ENCODE measurements around the gene MYH1. TPM values are rescaled to one million over a fixed set of nuclear protein-coding genes. Genes with fewer than 3 reads are reported as not detected.

Gene MYH1
- total and polyA plus RNA-seq, 2 of the 8 experiments (the other 6 are each of a cell fraction or from before 2014, with no cell fraction given): not detected

- WGBS, 2 experiments (ENCODE audit: extremely low coverage in 1 of 2, insufficient coverage in 1 of 2, insufficient read length in 1 of 2, insufficient replicate concordance in 2 of 2, low coverage in 1 of 2, low lambda C conversion rate in 2 of 2, missing lambda C conversion rate in 1 of 2): 97% methylated on average over 6 of the region's 6 CpGs; no CpG with 5 or more reads in 1 of the 2 experiments
- TF ChIP-seq SRF (IDR thresholded peaks at IDR 0.05; ENCODE audit: low read depth, low read length) (no peak), KDM4A (IDR thresholded peaks at IDR 0.05; ENCODE audit: low read depth, low read length, severe bottlenecking) (no peak), CREB1 (IDR thresholded peaks at IDR 0.05) (no peak)
Observed at GRCh38 chr17:10527419-10527818, 9.1 kb upstream of the MYH1 start.

More at GRCh38 chr17:10527419-10527818, 9.1 kb upstream of the MYH1 start:
- Histone ChIP-seq H3K9ac (replicated peaks in 1 of 4; ENCODE audit: extremely low read depth in 1 of 4, low read depth in 3 of 4, low read length in 3 of 4) (no peak overlapping the region), H3K4me1 (replicated peaks in 1 of 4; ENCODE audit: control insufficient read depth in 3 of 4, insufficient read depth in 4 of 4, low read length in 3 of 4) (no peaks in the 10 kb centered on the region), H3K4me2 (ENCODE audit: insufficient read depth in 1 of 2, low read depth in 2 of 2, low read length in 2 of 2) (no peak overlapping the region), H4K91ac (replicated peaks; ENCODE audit: insufficient read length, low read length) (no peak overlapping the region), H2BK120ac (replicated peaks; ENCODE audit: low read depth, low read length) (no peak overlapping the region), H4K5ac (ENCODE audit: insufficient read length, low read depth, low read length) (no peak overlapping the region), H2AK5ac (ENCODE audit: low read depth, low read length) (no peak overlapping the region), H3K23me2 (ENCODE audit: low read depth, low read length) (no peaks in the 10 kb centered on the region), H3K56ac (replicated peaks; ENCODE audit: insufficient read length, low read depth, low read length) (no peak overlapping the region), H3K14ac (ENCODE audit: insufficient read length) (no peak overlapping the region), H4K20me1 (replicated peaks in 1 of 2; ENCODE audit: control insufficient read depth in 1 of 2, insufficient read depth in 2 of 2, low read length in 2 of 2) (no peaks in the 10 kb centered on the region), H3K27ac (ENCODE audit: low read depth, low read length) (no peak overlapping the region), H3K4ac (replicated peaks; ENCODE audit: insufficient read length, low read depth, low read length) (no peak overlapping the region), H3K23ac (ENCODE audit: insufficient read length) (no peak overlapping the region), H3K79me1 (ENCODE audit: low read depth, low read length) (no peaks in the 10 kb centered on the region), H2BK20ac (ENCODE audit: low read length) (no peak overlapping the region), H3K79me2 (ENCODE audit: control insufficient read depth in 1 of 2, insufficient read depth in 2 of 2, low read length in 2 of 2) (no peaks in the 10 kb centered on the region), H2BK5ac (ENCODE audit: low read depth, low read length) (no peak overlapping the region), H3K18ac (ENCODE audit: extremely low read depth, low read length) (no peak overlapping the region), H3K36me3 (ENCODE audit: control insufficient read depth in 2 of 4, insufficient read depth in 4 of 4, low read length in 3 of 4) (no peaks in the 10 kb centered on the region; a peak in 3 of 8 replicates), H2AFZ (ENCODE audit: low read length) (no peak overlapping the region), H3K9me3 (ENCODE audit: insufficient read depth in 2 of 2, low read depth in 1 of 2, low read length in 1 of 2) (no peaks in the 10 kb centered on the region), H3K4me3 (ENCODE audit: extremely low read depth in 1 of 4, insufficient read depth in 2 of 4, low read depth in 3 of 4, low read length in 4 of 4) (no peak overlapping the region), H2BK15ac (ENCODE audit: low read length) (no peak overlapping the region), H3K27me3 (replicated peaks in 1 of 4; ENCODE audit: control insufficient read depth in 3 of 4, extremely low read depth in 1 of 4, insufficient read depth in 3 of 4, low read length in 3 of 4) (no peaks in the 10 kb centered on the region), H4K8ac (ENCODE audit: extremely low read depth, insufficient read depth, low read length) (no peak overlapping the region), H2BK12ac (ENCODE audit: low read depth, low read length) (no peak overlapping the region)
- DNase-seq (ENCODE audit: low read depth in 1 of 2, low spot score in 2 of 2): no peak
- ChIA-PET POLR2A (ENCODE audit: partially characterized antibody) (no interaction called here), CTCF (ENCODE audit: partially characterized antibody) (interaction anchor here (1.4 to 4.6 kb wide), 2 partner anchors 10 to 14 kb away, joined by 5 to 22 read pairs; no protein-coding TSS in a partner anchor)
- FAIRE-seq: no peak

Measured in H1 (cell line).